ENCODE measurements around the gene ZNF276.
A peak's percentile ranks its signal among the peaks of the same experiment; 100 is the strongest.

GRCh38 chr16:89700100-89700648 is 21.2 kb upstream of the ZNF276 start:
- TF ChIP-seq CTCF (IDR thresholded peaks at IDR 0.05) (peak; percentile 55 to 84 (median 64)), POLR2A (IDR thresholded peaks at IDR 0.05) (peak in 1 of 2 donors; percentile 43)

All from heart left ventricle (tissue), 13 donors.